HTERT RPE-1 (cell line): ENCODE results near the gene GAS6.

Experiments
- in situ Hi-C: fragments of 300-500 bp; cut with MboI; formaldehyde crosslinking; loops from 4 replicates; pipeline ENCODE4 v1.14.3; 2020; ENCODE audit warnings: low sequenced_read_pairs

GAS6 gene

GRCh38 chr13:113776231-113777125 is 87.4 kb downstream of the GAS6 start:
- in situ Hi-C loops = no loop called here

GRCh38 chr13:113775451-113776145 is 88.3 kb downstream of the GAS6 start:
- in situ Hi-C loops = no loop called here

GRCh38 chr13:113774177-113775107 is 89.4 kb downstream of the GAS6 start:
- in situ Hi-C loops = no loop called here

- in situ Hi-C loops = no loop called here
These were observed 92.1 kb downstream of the GAS6 start for GRCh38 chr13:113771709-113772331.

GRCh38 chr13:113770937-113771336 is 92.9 kb downstream of the GAS6 start:
- in situ Hi-C loops = no loop called here
